HG03520 (cell line): ENCODE results near the gene SUN1.
A peak's percentile ranks its signal among the peaks of the same experiment; 100 is the strongest.
"Not testable (repeated sequence)": the region's sequence is repeated elsewhere in the genome, so short reads cannot be mapped to it uniquely, and the experiment has no call there.

Experiments used
- ATAC-seq: cut with Tn5 transposase; IDR thresholded peaks from one replicate; pipeline ENCODE4 v1.9.1; 2021; ENCODE audit warnings: mild to moderate bottlenecking, moderate library complexity; ENCODE audit not compliant: unreplicated experiment

The SUN1 gene

DNA sequence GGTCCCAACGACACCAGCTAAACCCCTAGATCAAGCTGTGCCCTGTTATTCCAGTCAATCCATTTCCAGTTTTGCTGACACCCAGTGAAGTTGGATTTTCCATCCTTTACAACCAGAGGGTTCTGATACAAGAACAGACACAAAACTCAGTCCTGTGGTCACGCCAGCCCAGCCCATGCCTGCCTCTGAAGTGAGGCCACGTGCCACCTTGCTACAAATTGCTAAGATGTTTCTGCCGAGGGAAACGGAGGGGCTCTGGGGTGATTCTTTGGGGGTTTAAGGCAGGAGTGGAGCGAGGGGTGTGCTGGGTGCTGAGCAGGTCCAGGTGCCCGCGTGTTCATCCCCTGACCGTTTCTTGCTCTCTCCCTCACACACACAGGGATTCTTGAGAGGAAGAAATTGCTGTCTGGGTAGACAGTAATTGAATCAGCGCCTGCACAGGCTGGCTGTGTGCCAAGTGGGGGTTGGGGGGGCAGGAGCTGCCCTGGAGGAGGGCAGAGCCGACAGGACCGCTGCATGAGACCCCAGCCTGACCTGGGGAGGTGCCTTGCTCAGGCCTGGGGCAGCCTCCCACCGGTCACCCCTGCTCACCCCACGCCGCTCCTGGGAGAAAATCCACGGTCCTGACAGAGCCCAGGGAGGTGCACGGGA, 84.1 kb downstream of the SUN1 start:
- ATAC-seq, result no peak

- no peak for ATAC-seq
Observed at GRCh38 chr7:917255-918117, 85.2 kb downstream of the SUN1 start.

DNA sequence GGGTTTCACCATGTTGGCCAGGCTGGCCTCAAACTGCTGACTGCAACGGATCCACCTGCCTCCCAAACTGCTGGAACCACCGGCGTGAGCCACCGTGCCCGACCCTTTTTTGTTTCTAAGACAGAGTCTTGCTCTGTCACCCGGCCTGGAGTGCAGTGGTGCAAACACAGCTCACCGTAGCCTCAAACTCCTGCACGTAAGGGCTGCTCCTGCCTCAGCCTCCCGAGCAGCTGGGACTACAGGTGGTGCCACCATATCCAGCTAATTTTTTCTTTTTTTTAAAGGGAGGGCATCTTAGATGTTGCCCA, 85.8 kb downstream of the SUN1 start:
- no peak for ATAC-seq

- no peak for ATAC-seq
Observed at GRCh38 chr7:918441-919113, 86.3 kb downstream of the SUN1 start.

DNA sequence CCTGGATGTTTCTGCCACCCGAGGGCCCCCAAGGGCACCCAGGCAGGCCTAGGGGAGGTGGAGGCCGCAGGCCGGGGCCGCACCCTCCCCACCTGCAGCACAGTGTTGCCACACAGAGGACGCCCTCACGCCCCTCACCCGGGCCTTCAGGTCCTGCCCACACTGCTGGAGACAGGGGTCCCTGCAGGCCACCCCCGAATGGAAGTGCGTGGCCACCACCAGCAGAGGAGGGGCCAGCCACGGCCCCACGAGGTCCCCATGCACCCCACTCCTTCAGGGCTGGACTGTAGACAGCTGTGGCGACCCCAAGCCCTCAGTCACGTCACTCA, 86.8 kb downstream of the SUN1 start:
- ATAC-seq, result no peak

DNA sequence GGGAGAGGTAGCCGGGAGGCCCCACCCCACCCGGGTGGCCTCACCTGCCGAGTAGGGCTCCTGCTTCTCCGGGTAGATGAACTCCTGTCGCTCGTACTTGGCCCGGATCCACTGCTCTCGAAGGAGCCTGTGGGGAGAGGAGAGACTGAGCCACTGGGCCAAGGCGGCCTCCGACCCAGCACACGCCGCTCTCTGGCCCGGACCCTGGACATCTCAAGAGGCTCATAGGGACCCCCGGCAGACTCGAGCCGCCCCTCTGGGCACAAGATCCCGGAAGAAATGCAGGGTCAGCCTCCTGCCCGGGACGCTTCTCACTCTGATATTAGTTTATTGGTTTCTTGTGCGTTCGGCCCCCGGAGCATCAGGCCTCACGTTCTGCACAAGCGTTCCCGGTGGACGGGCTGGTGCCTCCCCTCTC, 87.7 kb downstream of the SUN1 start:
- ATAC-seq, result no peak

- no peak for ATAC-seq
Observed at GRCh38 chr7:920351-921070, 88.2 kb downstream of the SUN1 start.

- ATAC-seq, result no peak
Observed at GRCh38 chr7:921071-921461, 88.8 kb downstream of the SUN1 start.

DNA sequence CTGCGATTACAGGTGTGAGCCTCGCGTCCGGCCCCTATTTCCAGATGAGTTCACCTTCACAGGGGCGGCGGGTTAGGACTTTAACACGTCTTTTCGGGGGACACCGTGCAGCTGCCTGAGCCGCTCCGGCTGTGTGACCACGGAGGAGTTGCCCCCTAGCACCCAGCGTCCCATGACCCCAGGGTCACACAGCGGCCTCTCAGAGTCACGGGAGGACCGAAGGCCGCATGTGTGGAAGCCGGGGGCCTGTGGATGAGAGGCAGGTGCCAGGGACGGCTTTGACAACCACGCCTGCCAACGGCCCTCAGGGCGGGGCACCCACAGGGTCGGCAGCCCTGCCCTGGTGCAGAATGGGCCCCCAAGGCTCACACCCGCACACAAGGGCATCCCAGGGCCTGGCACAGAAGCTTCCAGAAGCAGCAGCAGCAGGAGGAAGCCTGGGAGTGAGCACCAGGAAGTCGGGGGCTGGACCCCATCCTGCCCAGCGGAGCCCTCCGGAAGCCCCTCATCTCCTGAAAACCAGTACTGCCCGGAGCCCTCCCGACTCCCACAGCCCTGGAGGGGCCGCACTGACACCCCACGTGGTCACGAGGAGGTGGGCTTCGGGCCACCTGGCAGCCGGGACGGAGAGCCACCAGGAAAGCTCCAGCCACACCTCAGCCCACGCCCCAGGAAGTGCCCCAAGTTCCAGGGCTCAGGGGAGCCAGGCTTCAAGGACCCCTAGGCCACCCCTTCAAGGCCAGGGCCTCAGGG, 89.5 kb downstream of the SUN1 start:
- no peak for ATAC-seq

DNA sequence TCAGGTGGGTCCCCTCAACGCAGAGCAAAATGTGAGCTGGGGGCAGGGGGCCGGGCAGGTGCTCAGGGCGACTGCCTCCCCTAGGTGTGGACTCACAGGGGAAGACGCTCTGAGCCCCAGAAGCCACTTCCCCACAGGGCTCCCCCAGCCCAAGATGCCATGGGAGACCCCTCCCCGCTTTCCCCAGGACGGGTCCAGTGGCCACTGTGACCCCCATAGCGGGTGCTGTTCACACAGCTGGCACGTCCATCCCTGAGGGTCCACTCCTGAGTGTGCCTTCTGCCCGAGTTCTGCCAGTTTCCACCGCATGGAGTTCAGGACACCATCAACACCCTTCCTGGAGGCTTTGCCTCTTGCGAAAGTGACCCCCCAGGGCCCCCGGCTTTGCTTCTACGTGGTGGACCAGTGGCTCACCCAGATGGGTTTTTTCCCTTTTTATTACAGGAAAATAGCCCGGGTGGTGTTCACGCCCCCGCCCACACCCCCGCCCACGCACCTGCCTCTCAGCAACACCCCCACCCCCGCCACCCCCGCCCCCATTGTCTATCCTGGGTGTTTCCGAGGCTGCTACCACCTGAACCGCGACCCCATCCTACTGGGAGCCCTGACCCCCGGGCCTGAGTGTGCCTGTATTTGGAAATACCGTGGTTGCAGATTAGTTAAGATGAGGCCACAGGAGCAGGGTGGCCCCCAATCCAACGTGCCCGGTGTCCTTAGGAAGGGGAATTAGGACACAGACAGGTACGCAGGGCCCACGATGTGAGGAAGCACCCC, 90.2 kb downstream of the SUN1 start:
- ATAC-seq, result no peak

- peak; percentile 66 for ATAC-seq
Observed at GRCh38 chr7:923108-924041, 91.1 kb downstream of the SUN1 start.

- not testable (repeated sequence) for ATAC-seq
Observed at GRCh38 chr7:924042-924441, 91.8 kb downstream of the SUN1 start.
